SK-N-SH treated with all-trans-retinoic acid at 6 μM for 48 hours (cell line): Measurements from ENCODE around the gene CYP4F2.

ENCODE experiments used
- ARNTL ChIP-seq: fragments of 450-650 bp; formaldehyde crosslinking; IDR thresholded peaks from 2 replicates; pipeline ENCODE4 v1.5.0; 2020; ENCODE audit warnings: low read depth, mild to moderate bottlenecking, moderate library complexity, borderline replicate concordance
- OSR1 ChIP-seq: fragments of 250-450 bp; sonication (Bioruptor Pico); IDR thresholded peaks from 2 replicates; pipeline ENCODE4 v1.8.0; 2022; ENCODE audit warnings: moderate library complexity, mild to moderate bottlenecking, inconsistent platforms
- TCF4 ChIP-seq: fragments of 250-450 bp; sonication (Bioruptor Pico); IDR thresholded peaks from 2 replicates; pipeline ENCODE4 v1.8.0; 2021; ENCODE audit warnings: mild to moderate bottlenecking, moderate library complexity, borderline replicate concordance
- TOX ChIP-seq: fragments of 250-450 bp; sonication (Bioruptor Pico); IDR thresholded peaks from 2 replicates; pipeline ENCODE4 v1.8.0; 2021; ENCODE audit warnings: mild to moderate bottlenecking, moderate library complexity, borderline replicate concordance
- ZFP3 ChIP-seq: fragments of 250-450 bp; sonication (Bioruptor Pico); IDR thresholded peaks from 2 replicates; pipeline ENCODE4 v1.5.0; 2020; ENCODE audit warnings: mild to moderate bottlenecking, moderate library complexity
- ZFP30 ChIP-seq: fragments of 450-650 bp; formaldehyde crosslinking; IDR thresholded peaks from 2 replicates; pipeline ENCODE4 v1.5.0; 2022; ENCODE audit warnings: mild to moderate bottlenecking, moderate library complexity
- ZNF70 ChIP-seq: fragments of 450-650 bp; formaldehyde crosslinking; IDR thresholded peaks from 2 replicates; pipeline ENCODE4 v1.5.0; 2020; ENCODE audit warnings: mild to moderate bottlenecking, moderate library complexity

GRCh38 chr19:15926484-15926883 lies 28.6 kb upstream of the CYP4F2 start:
- TF ChIP-seq ARNTL (CRISPR knock-in tag) (no peak), ZNF70 (CRISPR knock-in tag) (no peak), OSR1 (CRISPR knock-in tag) (no peak), ZFP3 (CRISPR knock-in tag) (no peak), TCF4 (CRISPR knock-in tag) (no peak), TOX (no peak), ZFP30 (CRISPR knock-in tag) (no peak)
